Naive B cell (primary cell): ENCODE data around the gene ATP8B3. TPM values are rescaled to one million over a fixed set of nuclear protein-coding genes. Genes with fewer than 3 reads are reported as not detected.

Experiments
- ATAC-seq, 2 donors: fragments of 150-1000 bp; cut with Tn5 transposase; 2 replicates each; pipeline ENCODE4 v1.10.0; 2021; ENCODE audit warnings: low read depth in 2 of 2, mild to moderate bottlenecking in 2 of 2, moderate library complexity in 2 of 2
- DNase-seq: peaks from one replicate; pipeline ENCODE4 v3.0.0; 2022
- H3K27ac Mint-ChIP-seq, 6 donors: one replicate each; pipeline ENCODE4 v1.8.0; 2020 to 2022; ENCODE audit warnings: mild to moderate bottlenecking in 6 of 6, mixed read lengths in 6 of 6, moderate library complexity in 5 of 6, inconsistent platforms in 2 of 6
- H3K27me3 Mint-ChIP-seq, 3 donors: one replicate each; pipeline ENCODE4 v1.8.0; 2021 to 2022; ENCODE audit warnings: mixed read lengths in 3 of 3, mild to moderate bottlenecking in 1 of 3
- H3K36me3 Mint-ChIP-seq, 2 donors: one replicate each; pipeline ENCODE4 v1.8.0; 2020 to 2022; ENCODE audit warnings: mixed read lengths in 2 of 2, inconsistent platforms in 1 of 2, mild to moderate bottlenecking in 1 of 2
- H3K4me1 Mint-ChIP-seq, 3 donors: one replicate each; pipeline ENCODE4 v1.8.0; 2020 to 2022; ENCODE audit warnings: mixed read lengths in 3 of 3, inconsistent platforms in 1 of 3, mild to moderate bottlenecking in 1 of 3, moderate library complexity in 1 of 3
- H3K4me3 Mint-ChIP-seq, 8 donors: one replicate each; pipeline ENCODE4 v1.8.0; 2020 to 2022; ENCODE audit warnings: mild to moderate bottlenecking in 8 of 8, mixed read lengths in 8 of 8, moderate library complexity in 8 of 8, inconsistent platforms in 2 of 8
- H3K9me3 Mint-ChIP-seq, 7 donors: one replicate each; pipeline ENCODE4 v1.8.0; 2020 to 2022; ENCODE audit warnings: mixed read lengths in 7 of 7, mild to moderate bottlenecking in 5 of 7, inconsistent platforms in 2 of 7, moderate library complexity in 1 of 7
- polyA plus RNA-seq, 6 donors: library from polyadenylated mRNA; unstranded; fragments of 300-500 nt; fragmentation: Illumina TruSeq; gene quantifications; one replicate each; pipeline ENCODE4 v1.2.3, GENCODE V29; 2021; ENCODE audit warnings: low read depth in 6 of 6

Gene ATP8B3
- polyA plus RNA-seq, 6 donors from 2014 or later = 0.09 TPM; not detected in 5

DNA sequence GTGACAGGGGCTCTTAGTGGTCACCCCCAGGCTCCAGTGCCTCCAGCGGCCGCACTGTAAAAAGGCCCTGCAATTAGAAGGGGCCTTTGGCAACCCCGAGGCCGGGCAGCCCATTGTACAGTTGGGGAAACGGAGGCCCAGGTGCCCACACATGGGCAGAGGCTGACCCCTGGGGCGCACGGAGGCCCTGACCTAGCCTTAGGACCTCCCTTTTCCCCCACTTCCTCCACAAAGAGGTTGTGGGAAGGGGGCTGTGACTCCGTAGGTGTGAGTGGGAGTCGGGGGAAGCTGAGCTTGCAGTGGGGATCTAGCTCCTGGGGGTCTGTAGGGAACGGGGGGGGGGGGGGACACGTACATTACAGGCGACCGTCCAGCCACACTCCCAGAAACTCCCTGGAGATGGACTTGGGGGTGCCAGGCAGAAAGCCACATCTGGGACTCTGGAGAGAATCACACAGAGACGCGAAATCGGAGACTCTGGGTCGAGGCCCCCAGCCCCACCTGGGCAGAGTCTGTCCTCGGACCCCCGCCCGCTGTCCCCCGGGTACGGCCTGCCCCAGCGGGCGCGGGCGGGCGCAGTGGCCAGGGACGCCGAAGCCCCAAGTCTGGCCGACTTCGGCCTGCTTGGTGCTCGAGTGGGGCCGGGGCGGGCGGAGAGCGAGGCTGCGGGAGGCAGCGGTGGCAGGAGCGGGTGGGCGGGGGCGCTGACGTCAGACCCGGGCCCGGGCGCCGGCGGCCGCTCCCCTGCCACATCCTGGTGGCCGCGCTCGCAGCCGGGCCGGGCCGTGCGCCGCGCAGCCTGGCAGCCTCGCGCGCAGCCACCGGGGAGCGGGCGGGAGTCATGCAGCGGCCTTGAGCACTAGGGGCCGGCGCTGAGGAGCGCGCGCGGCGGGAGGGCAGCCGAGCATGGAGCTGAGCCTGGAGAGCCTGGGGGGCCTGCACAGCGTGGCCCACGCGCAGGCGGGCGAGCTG, 59.0 kb downstream of the ATP8B3 start, which contains the start of gene ONECUT3:
Gene ONECUT3, plus strand, starts transcription at position 750 of the 972 bp plus-strand sequence. Its CDS starts 157 bp downstream, at position 907.
- Mint-ChIP-seq H3K9me3 (no peaks in the 10 kb centered on the region), H3K36me3 (peaks cover 0 to 8% of the 10 kb centered on the region in 2 donors), H3K4me1 (peaks cover 32 to 42% (median 35%) of the 10 kb centered on the region in 3 donors), H3K27me3 (peaks cover 19 to 60% (median 53%) of the 10 kb centered on the region in 3 donors), H3K27ac (peak within 1 kb of the TSS in 4 of 6 donors; percentile 62 to 95 (median 78)), H3K4me3 (peak within 1 kb of the TSS in 6 of 8 donors; percentile 5 to 79 (median 52))
- ATAC-seq (peak in 1 of 2 donors; percentile 10), DNase-seq (no peak)

DNA sequence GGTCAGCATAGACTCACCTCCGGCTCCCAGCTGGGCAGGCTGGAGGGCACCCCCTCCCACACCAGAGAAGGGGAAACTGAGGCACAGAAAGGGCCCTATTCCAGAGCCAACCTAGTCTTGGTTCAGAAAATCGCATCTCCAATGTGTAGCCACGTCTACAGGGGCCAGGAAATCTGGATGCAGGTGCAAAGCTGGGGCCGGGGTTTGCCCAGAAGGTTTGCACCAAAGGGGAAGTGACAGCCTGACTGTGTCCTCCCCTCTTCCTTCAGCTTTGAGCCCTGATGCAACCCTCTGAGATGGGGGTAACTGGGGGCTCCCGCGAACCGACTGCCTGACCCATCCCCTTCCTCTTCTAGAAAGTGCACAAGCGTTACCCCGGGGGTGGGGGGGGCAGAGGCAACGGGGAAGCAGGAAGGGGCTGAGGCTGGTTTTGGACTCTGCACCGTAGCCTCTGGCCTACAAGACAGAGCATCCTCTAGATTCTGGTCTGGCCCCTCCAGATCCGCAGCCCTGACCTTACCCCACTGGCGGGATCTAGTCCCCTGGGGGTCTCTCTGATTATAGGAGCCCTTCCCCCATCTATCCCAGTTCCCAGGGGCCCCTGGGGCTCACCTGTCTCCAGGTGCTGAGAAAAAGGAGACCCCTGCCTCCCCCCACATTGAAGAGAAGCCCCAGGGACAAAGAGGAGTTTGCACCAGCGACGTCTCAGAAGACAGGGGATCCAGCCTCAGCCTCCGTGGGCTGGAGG, 59.9 kb downstream of the ATP8B3 start:
- Mint-ChIP-seq H3K36me3 (peaks cover 0 to 8% of the 10 kb centered on the region in 2 donors), H3K27me3 (peaks cover 19 to 59% (median 53%) of the 10 kb centered on the region in 3 donors), H3K9me3 (no peaks in the 10 kb centered on the region), H3K27ac (peak overlapping the region in 5 of 6 donors; percentile 33 to 79 (median 69)), H3K4me1 (peaks cover 36 to 43% (median 42%) of the 10 kb centered on the region in 3 donors), H3K4me3 (peak overlapping the region in 6 of 8 donors; percentile 23 to 79 (median 49))
- ATAC-seq (peak; percentile 68 to 73), DNase-seq (no peak)

- DNase-seq (no peak), ATAC-seq (no peak)
- H3K4me3 Mint-ChIP-seq = peak overlapping the region in 6 of 8 donors; percentile 30 to 79 (median 49)
- peak overlapping the region in 4 of 6 donors; percentile 33 to 79 (median 70) for H3K27ac Mint-ChIP-seq
- peaks cover 0 to 8% of the 10 kb centered on the region in 2 donors for H3K36me3 Mint-ChIP-seq
- peaks cover 32 to 38% (median 36%) of the 10 kb centered on the region in 3 donors for H3K4me1 Mint-ChIP-seq
- H3K27me3 Mint-ChIP-seq = peaks cover 19 to 58% (median 49%) of the 10 kb centered on the region in 3 donors
- H3K9me3 Mint-ChIP-seq = no peaks in the 10 kb centered on the region
These were observed 60.6 kb downstream of the ATP8B3 start for GRCh38 chr19:1751367-1752008.

DNA sequence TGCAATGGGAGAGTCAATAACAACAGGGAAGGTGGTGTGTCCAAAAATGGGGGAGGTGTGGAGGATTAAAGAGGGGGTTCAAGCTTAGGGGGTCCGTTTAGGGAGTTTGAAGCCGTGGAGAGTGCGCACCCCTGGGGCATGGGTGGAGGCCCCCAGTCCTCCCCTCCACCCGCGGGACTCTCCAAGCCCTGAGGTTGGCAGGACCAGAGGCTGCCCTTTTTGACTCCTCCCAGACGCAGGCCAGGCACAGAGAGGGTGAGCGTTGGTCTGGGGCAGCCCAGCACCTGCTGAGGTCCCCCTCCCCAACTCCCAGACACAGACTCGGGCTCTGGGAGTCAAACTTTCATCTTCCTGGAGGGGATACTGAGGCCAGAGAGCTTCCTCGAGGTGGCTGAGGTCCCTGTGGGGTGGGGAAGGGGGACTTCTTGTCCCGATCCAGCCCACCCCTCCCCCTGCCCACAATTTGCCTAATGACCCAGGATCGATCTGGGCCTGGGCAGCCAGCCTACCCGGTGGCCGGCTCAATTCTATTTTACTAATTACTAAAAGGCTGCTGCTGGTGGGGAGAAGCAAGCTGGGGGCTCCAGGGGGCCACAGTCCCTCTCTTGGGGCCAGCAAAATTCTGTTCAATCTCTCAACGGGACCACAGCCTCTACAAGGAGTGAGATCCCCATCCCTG, 61.6 kb downstream of the ATP8B3 start:
- Mint-ChIP-seq H3K27ac (peak overlapping the region in 2 of 6 donors; percentile 53 to 68), H3K4me1 (peaks cover 31 to 34% (median 32%) of the 10 kb centered on the region in 3 donors)
- no peak for DNase-seq

GRCh38 chr19:1749373-1750342, 62.4 kb downstream of the ATP8B3 start:
- no peak for ATAC-seq
- Mint-ChIP-seq H3K4me1 (peaks cover 31% of the 10 kb centered on the region in 3 donors), H3K9me3 (no peaks in the 10 kb centered on the region), H3K4me3 (peak overlapping the region; percentile 19 to 81 (median 68)), H3K27ac (peak overlapping the region in 2 of 6 donors; percentile 53 to 68), H3K27me3 (peaks cover 18 to 59% (median 48%) of the 10 kb centered on the region in 3 donors), H3K36me3 (no peaks in the 10 kb centered on the region)
- no peak for DNase-seq

More for the DNA sequence above, 61.6 kb downstream of the ATP8B3 start:
- H3K9me3 Mint-ChIP-seq = no peaks in the 10 kb centered on the region
- H3K27me3 Mint-ChIP-seq = peaks cover 19 to 55% (median 48%) of the 10 kb centered on the region in 3 donors
- no peak for ATAC-seq
- H3K4me3 Mint-ChIP-seq = peak overlapping the region in 7 of 8 donors; percentile 35 to 81 (median 68)
- H3K36me3 Mint-ChIP-seq = peaks cover 0 to 4% of the 10 kb centered on the region in 2 donors

DNA sequence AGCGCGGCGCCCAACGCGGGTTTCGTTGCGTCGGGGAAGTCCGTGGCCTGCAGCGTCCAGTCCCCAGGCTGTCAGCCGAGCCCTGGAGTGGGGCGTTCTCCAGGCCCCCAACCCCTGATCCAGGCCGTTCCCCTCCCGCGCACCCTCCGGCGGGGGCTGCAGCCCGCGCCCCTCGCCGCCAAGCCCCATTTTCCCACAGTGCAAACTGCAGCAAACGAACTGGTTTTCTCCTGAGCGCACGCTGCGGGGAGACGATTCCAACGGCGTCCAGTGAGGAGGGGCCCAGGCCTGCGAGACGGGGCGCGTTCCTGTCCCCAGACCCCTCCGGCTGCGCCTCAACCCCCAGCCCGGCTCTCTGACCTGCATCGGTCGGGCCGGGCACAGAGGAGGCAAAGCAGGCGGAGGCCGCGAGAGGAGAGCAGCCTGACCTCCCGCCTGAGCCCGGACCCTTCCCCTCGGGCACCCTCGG, 63.2 kb downstream of the ATP8B3 start:
- ATAC-seq (no peak), DNase-seq (no peak)
- H3K27ac Mint-ChIP-seq = peak overlapping the region in 1 of 6 donors; percentile 24
- H3K9me3 Mint-ChIP-seq = no peaks in the 10 kb centered on the region
- H3K4me1 Mint-ChIP-seq = peaks cover 29 to 31% (median 31%) of the 10 kb centered on the region in 3 donors
- H3K27me3 Mint-ChIP-seq = peaks cover 18 to 63% (median 48%) of the 10 kb centered on the region in 3 donors
- peak overlapping the region in 1 of 8 donors; percentile 68 for H3K4me3 Mint-ChIP-seq
- H3K36me3 Mint-ChIP-seq = no peaks in the 10 kb centered on the region

DNA sequence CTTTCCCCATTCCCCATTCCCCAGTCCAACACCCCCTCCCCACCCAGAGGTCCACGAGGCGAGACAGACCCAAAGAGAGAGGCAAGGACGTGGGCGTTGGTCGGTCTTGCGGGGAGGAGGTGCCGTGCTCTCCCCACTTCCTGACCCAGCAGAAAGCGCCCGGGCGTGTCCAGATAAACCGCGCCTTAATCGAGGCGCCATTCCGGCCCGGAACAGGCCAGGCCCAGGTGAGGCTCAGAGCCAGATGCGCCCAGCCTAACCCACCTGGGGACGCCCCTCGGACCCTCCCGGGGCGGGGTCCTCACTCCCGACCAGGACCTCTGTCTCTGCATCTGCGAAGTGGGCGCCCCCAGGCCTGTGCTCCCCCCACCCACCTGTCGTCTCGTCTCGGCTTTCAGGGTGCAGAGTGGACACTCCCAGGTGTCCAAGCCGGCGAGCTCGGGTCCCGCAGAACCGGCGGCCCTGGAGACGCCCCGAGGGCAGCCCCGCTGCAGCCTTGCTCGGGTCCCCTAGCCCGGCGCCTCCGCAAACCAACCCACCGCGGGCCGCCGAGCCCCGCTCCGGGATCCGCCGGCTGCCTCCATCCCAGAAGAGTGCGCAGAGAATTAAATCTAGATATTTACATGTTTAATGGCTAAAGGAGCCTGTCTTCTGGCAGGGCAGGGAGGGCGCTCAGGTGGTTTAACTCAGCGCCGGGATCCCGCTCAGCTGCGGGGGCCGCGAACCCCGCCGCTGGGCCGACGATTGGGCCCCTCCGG, 63.8 kb downstream of the ATP8B3 start:
- peaks cover 29 to 31% (median 31%) of the 10 kb centered on the region in 3 donors for H3K4me1 Mint-ChIP-seq
- ATAC-seq = peak; percentile 60 to 61
- peak overlapping the region in 2 of 6 donors; percentile 52 to 83 for H3K27ac Mint-ChIP-seq
- H3K9me3 Mint-ChIP-seq = no peaks in the 10 kb centered on the region
- H3K27me3 Mint-ChIP-seq = peaks cover 18 to 66% (median 48%) of the 10 kb centered on the region in 3 donors
- H3K36me3 Mint-ChIP-seq = no peaks in the 10 kb centered on the region
- peak overlapping the region in 7 of 8 donors; percentile 56 to 85 (median 72) for H3K4me3 Mint-ChIP-seq
- peak; percentile 44 for DNase-seq

GRCh38 chr19:1747285-1748114, 64.6 kb downstream of the ATP8B3 start:
- no peak for DNase-seq
- ATAC-seq = no peak

DNA sequence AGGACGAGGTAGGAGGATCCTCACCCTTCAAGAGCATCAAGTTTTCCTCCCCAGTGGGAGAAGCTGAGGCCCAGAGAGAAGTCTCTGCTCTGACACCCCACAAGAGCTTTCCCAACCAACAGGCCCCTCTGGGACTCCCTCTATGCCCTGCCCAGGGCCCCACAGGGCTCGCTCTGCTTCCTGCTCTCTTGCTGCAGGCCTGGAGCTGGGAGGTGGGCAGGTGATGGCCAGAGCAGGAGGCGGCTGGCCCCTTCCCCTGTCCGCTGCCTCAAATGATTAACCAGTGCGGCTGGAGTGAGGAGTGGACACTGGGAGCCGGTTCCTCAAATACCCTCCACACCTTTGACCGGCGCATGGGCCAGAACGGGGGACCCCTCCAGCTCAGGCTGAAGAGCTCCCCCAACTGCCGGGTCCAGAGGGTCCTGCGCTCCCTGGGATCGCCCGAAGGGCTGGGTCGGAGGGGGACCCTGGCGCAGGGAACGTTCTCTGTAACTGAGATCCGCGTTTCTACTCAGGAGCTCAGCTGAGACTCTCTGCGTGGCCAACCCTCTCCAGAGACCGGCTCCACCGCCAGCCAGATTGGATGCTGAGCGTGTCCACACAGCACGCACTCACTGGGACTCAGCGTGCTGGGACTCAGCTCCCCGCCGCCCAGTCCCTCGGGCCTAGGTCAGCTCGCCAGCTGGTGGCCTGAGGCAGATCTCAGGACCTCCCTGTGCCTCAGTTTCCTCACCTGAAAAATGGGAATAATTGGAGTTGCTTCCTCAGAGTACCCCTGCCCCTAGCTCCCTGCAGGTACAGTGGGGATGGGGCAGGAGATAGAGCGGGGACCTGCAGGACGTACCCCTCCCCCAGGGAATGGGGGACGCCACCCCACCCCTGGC, 65.4 kb downstream of the ATP8B3 start:
- Mint-ChIP-seq H3K36me3 (no peaks in the 10 kb centered on the region), H3K4me1 (peaks cover 18 to 23% (median 20%) of the 10 kb centered on the region in 3 donors), H3K9me3 (peaks cover 0 to 2% (median 0%) of the 10 kb centered on the region in 7 donors), H3K27ac (no peak overlapping the region), H3K27me3 (peaks cover 16 to 64% (median 37%) of the 10 kb centered on the region in 3 donors), H3K4me3 (peak overlapping the region in 3 of 8 donors; percentile 25 to 68 (median 41))
- DNase-seq (no peak), ATAC-seq (peak in 1 of 2 donors; percentile 21)

More at GRCh38 chr19:1747285-1748114, 64.6 kb downstream of the ATP8B3 start:
- Mint-ChIP-seq H3K27me3 (peaks cover 18 to 69% (median 41%) of the 10 kb centered on the region in 3 donors), H3K4me1 (peaks cover 25 to 27% (median 26%) of the 10 kb centered on the region in 3 donors), H3K9me3 (no peaks in the 10 kb centered on the region), H3K36me3 (no peaks in the 10 kb centered on the region), H3K27ac (peak overlapping the region in 2 of 6 donors; percentile 52 to 83), H3K4me3 (peak overlapping the region in 7 of 8 donors; percentile 56 to 85 (median 72))
